HG03354 (cell line): ENCODE data around the gene PRKG1.
"Not testable (repeated sequence)": the region's sequence is repeated elsewhere in the genome, so short reads cannot be mapped to it uniquely, and the experiment has no call there.

Experiments
- ATAC-seq: cut with Tn5 transposase; IDR thresholded peaks from one replicate; pipeline ENCODE4 v1.9.1; 2021; ENCODE audit warnings: mild to moderate bottlenecking; ENCODE audit not compliant: unreplicated experiment, poor library complexity, severe bottlenecking

PRKG1 gene

DNA sequence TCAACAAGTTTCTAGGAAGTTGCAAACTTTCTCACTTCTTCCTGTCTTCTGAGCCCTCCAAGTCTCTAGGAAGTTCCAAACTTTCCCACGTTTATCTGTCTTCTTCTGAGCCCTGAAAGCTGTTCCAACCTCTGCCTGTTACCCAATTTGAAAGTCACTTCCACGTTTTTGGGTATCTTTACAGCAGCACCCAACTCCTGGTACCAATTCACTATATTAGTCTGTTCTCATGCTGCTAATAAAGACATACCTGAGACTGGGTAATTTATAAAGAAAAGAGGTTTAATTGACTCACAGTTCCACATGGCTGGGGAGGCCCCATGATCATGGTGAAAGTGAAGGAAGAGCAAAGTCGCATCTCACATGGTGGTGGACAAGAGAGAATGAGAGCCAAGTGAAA lies 381.5 kb downstream of the PRKG1 start:
- ATAC-seq, result not testable (repeated sequence)

GRCh38 chr10:51459476-51459875 lies 385.2 kb downstream of the PRKG1 start:
- ATAC-seq, result no peak

- ATAC-seq, result no peak
These were observed 387.9 kb downstream of the PRKG1 start for GRCh38 chr10:51462076-51462779.

DNA sequence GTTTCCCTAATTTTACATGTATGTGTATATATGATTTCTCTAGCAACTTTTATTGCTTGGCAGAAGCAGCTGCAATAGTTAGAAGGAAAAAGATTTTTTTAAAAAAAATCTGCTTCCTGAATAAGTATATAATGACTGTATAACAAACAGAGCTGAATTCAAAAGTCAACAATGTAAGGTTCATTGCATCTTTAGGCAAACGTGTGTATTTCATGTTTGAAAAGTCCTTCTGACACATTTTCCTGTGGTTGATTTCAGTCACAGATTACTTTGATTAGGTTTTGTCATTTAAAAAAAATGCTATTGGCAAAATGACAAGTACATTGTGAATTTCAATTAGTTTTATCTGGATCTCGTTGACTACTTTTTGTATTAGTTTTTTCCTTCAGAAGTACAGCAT lies 394.1 kb downstream of the PRKG1 start:
- ATAC-seq, result no peak

GRCh38 chr10:51469686-51470085 lies 395.4 kb downstream of the PRKG1 start:
- no peak for ATAC-seq

GRCh38 chr10:51471271-51471670 lies 397.0 kb downstream of the PRKG1 start:
- no peak for ATAC-seq

- no peak for ATAC-seq
These were observed 397.9 kb downstream of the PRKG1 start for GRCh38 chr10:51472154-51472553.

GRCh38 chr10:51479711-51480110 lies 405.4 kb downstream of the PRKG1 start:
- ATAC-seq, result no peak

DNA sequence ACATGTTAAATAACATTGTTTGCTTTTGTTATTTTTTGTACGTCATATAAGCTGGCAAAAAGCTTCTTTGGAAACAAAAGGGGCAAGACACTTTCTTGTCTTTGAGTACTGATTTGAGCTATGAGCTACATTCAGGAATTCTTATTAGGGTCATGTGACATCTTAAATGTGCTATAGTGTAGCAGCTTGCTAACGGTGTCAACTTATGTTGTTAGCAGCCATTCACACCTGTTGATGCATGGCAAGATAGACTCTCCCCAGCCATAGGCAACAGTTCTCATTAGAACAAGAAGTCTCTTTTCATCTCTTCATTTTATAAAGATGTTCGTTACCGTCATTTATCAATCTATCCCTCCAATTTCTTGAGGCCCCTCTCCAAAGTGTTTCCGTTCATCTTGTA lies 411.4 kb downstream of the PRKG1 start:
- ATAC-seq, result no peak

DNA sequence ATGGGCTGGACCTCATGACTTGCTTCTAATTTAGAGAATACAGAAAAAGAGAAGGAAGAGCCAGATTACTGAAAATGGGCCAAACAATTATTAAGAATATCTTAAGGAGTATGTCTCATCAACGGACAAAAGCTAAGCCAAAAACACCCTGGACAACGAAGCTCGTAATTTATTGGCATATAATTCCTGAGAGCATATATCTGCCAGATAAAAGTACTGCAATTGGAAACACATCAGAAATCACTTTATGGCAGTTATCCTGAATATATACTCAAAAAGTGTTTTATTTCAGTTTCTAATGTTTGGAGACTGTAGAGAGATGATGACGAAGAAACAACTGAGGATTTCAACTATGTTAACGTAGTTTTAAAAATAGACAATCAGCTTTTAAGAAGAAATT lies 413.3 kb downstream of the PRKG1 start:
- no peak for ATAC-seq

DNA sequence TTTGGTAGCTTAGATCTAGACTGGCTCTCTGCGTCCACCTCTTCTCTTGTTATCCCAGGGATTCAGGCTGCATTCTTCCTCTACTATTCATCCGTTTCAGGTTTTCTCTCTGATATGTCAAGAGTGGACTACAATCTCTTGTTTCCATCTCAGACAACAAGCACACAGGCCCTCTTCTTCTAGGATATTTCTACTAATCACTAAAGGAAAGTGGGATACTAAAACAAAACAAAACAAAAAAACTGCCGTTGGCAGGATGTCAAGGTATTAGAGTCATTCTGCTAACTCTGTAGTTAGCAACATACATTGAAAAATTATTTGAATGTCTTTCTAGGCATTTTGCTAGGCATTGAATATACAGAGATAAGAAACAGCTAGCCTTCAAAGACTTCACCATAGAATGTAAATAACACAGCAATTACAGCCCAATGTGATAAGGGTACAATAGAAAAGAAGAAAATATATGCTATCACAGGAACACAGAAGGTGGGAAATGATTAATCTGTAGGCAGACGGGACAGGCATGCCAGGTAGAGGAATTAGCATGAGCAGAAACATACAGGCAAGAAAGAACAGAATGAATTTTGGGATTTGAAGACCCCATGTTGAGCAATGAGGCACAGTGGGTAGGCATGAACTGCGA lies 414.6 kb downstream of the PRKG1 start:
- no peak for ATAC-seq

- no peak for ATAC-seq
These were observed 424.1 kb downstream of the PRKG1 start for GRCh38 chr10:51498424-51498823.

DNA sequence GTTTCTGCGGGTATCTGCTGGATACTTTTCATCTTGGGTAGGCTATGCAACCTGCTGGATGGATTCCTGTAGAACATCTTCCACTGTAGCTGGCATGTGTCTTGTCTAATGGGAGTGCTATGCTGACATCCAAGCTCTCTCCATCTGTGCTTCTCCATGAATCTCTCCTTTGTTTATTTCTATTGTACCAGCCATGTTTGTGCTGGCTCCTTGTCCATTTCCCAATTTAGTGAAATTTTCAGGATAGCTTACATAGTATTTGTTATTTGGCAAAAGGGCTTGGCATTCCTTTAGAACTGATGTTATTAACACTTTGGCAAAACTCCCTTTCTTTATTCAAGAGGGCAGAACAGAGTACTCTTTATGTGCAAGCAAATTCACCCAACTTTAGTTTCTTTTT lies 427.1 kb downstream of the PRKG1 start:
- no peak for ATAC-seq

GRCh38 chr10:51502124-51502523 lies 427.8 kb downstream of the PRKG1 start:
- ATAC-seq, result no peak

GRCh38 chr10:51503378-51503777 lies 429.1 kb downstream of the PRKG1 start:
- no peak for ATAC-seq

- no peak for ATAC-seq
These were observed 433.2 kb downstream of the PRKG1 start for GRCh38 chr10:51507476-51507875.

DNA sequence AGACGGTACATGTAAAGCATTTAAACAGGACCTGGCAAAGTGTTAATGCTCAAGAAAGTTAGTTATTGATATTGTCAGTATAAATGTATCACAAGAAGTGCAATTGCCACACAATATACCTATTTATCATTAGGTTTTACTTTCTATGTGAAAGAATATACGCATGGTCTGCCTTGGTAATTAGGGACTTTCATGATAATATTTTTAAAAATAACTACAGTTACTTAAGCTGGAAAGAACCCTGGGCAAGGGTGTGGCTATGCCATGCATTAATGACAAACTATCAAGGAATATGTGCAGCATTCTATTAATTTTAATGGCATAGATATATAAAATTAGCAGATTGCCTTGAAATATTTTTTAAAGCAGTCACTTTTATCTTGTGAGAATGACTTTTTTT lies 433.9 kb downstream of the PRKG1 start:
- no peak for ATAC-seq

DNA sequence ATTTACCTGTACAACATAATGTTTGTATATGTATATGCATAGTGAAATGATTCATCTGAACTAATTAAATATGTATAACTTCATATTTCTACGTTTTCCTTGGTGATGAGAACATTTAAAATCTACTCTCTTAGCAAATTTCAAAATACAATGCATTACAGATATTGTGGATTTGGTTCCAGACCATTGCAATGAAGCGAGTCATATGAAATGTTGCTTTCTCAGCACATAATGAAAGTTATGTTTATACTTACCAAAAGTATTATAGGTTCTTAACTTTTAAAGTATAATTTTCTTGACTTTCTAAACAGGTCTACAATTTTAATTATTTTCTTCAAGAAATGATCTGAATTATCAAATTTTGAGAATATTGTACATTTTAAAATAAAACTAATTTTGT lies 435.9 kb downstream of the PRKG1 start:
- no peak for ATAC-seq

GRCh38 chr10:51521605-51522004 lies 447.3 kb downstream of the PRKG1 start:
- no peak for ATAC-seq

DNA sequence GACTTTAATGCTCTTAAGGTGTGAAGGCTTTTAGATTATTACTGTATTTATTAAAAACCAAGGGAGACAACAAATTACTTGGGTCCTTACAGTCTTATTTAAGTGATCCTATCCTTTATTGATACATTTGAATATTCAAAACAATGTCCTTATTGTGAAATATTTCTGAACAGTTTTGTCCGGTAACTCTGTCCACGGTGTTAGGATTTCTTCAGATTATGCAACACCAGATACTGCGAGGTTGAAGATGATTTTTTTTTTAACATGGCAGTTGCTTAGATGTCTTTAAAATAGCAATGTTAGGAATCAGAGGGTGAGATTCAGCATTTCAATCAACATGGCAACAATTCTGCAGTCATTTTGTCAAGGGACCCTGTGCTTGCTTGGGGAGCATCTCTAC lies 448.6 kb downstream of the PRKG1 start:
- ATAC-seq, result no peak

GRCh38 chr10:51523440-51523839 lies 449.2 kb downstream of the PRKG1 start:
- ATAC-seq, result no peak

GRCh38 chr10:51524041-51524440 lies 449.8 kb downstream of the PRKG1 start:
- no peak for ATAC-seq
